B cell (primary cell): ENCODE measurements around the gene SENP5.

Source experiments
- CTCF ChIP-seq: fragments of 200-600 bp; IDR thresholded peaks from one replicate; pipeline ENCODE4 v1.8.0; 2022; ENCODE audit warnings: antibody characterized with exemption, mild to moderate bottlenecking
- EZH2 ChIP-seq: IDR thresholded peaks from 2 replicates; pipeline ENCODE4 v1.6.1; 2012; ENCODE audit warnings: borderline replicate concordance, low read depth, mild to moderate bottlenecking, moderate library complexity, low read length; ENCODE audit not compliant: insufficient read depth, poor library complexity, severe bottlenecking

DNA sequence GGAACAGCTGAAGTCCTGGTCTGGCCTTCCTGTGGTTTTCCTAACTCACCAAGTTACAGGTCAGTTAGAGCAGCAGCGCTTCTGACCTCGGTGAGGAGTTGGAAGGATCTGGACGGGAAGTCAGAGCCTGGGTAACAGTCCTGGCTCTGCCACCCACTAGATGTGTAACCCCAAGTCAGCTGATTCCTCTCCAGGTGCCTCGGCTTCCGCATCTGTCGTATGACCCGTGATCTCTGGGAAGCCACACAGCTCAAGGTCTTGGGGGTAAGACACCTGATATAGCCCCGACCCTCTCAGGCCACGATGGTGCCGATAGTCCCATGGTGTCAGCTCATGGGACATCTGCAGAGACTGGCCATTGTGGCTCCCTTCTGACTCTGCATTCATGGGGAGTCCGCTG is 109.2 kb downstream of the SENP5 start:
- TF ChIP-seq CTCF, result no peak
- TF ChIP-seq EZH2, result no peak
